HepG2 (cell line): ENCODE results near the gene FNDC3B. TPM values are rescaled to one million over a fixed set of nuclear protein-coding genes. Genes with fewer than 3 reads are reported as not detected.

ENCODE experiments used
- AGO2 ChIP-seq: fragments of 200-400 bp; formaldehyde crosslinking; optimal IDR thresholded peaks from 2 replicates; pipeline ENCODE3; 2017; ENCODE audit warnings: mild to moderate bottlenecking, low read depth, low read length, moderate library complexity
- CEBPZ ChIP-seq: IDR thresholded peaks from 2 replicates; pipeline ENCODE4 v1.6.1; 2012; ENCODE audit warnings: low read length, improper control_type of control experiment
- HNF1A ChIP-seq, 2 experiments: sonication (generic) in 1 of 2; formaldehyde crosslinking in 1 of 2; IDR thresholded peaks; 2 replicates each; pipeline versions ENCODE4 v1.4.0 to v1.6.1; 2016 to 2020; ENCODE audit warnings: borderline replicate concordance in 1 of 2, low read depth in 1 of 2, mild to moderate bottlenecking in 1 of 2, missing genetic modification reagents in 1 of 2
- ZNF20 ChIP-seq: sonication (generic); formaldehyde crosslinking; IDR thresholded peaks from 2 replicates; pipeline ENCODE4 v1.4.0; 2020; ENCODE audit warnings: mild to moderate bottlenecking, moderate library complexity, missing genetic modification reagents
- polyA plus RNA-seq, 8 experiments: library from polyadenylated mRNA; depleted of rRNA in 3 of 8; stranded (reverse) in 7 of 8; unstranded in 1 of 8; fragments of >200 nt; fragmentation: Illumina TruSeq in 4 of 8; extraction: Trizol in 4 of 8; gene quantifications; 2 replicates each; pipeline versions ENCODE4 v1.2.1 to v1.2.3, GENCODE V29; 2011 to 2016; ENCODE audit warnings: low read depth in 4 of 8, missing spikeins in 1 of 8, mixed read lengths in 1 of 8; ENCODE audit not compliant: insufficient read depth in 1 of 8
- total RNA-seq, 5 experiments: library from RNA; depleted of rRNA; stranded (reverse); fragments of >200 nt; fragmentation: Illumina TruSeq; extraction: Trizol; gene quantifications; 2 replicates each; pipeline ENCODE4 v1.2.3, GENCODE V29; 2016; ENCODE audit warnings: low read depth in 1 of 5

The FNDC3B gene
- total and polyA plus RNA-seq, 2 of the 13 experiments (the other 11 are each of a cell fraction or from before 2014, with no cell fraction given), result 74.8 to 103 TPM

GRCh38 chr3:172198428-172198827 is 159.1 kb downstream of the FNDC3B start (continued):
- TF ChIP-seq HNF1A (IDR thresholded peaks at IDR 0.05; ENCODE audit: low read depth), result no peak
- no peak for TF ChIP-seq HNF1A (CRISPR knock-in tag; IDR thresholded peaks at IDR 0.05; ENCODE audit: borderline replicate concordance)
- peak; percentile 45 for TF ChIP-seq AGO2
- TF ChIP-seq ZNF20 (CRISPR knock-in tag), result no peak
- no peak for TF ChIP-seq CEBPZ
